Effector memory CD8-positive, alpha-beta T cell (primary cell): ENCODE results near the gene PANX2.
"Not testable (repeated sequence)": the region's sequence is repeated elsewhere in the genome, so short reads cannot be mapped to it uniquely, and the experiment has no call there.

Source experiments
- ATAC-seq: fragments of 150-1000 bp; cut with Tn5 transposase; replicated peaks from 2 replicates; pipeline ENCODE4 v1.10.0; 2021; ENCODE audit warnings: mild to moderate bottlenecking, moderate library complexity
- DNase-seq, 3 experiments: peaks; one replicate each; pipeline ENCODE4 v3.0.0; 2021
- H3K27ac Mint-ChIP-seq, 2 donors: one replicate each; pipeline ENCODE4 v1.8.0; 2022; ENCODE audit warnings: mild to moderate bottlenecking in 2 of 2, mixed read lengths in 2 of 2, moderate library complexity in 2 of 2
- H3K27me3 Mint-ChIP-seq, 2 donors: one replicate each; pipeline ENCODE4 v1.8.0; 2022; ENCODE audit warnings: mixed read lengths in 2 of 2
- H3K36me3 Mint-ChIP-seq: one replicate; pipeline ENCODE4 v1.8.0; 2022; ENCODE audit warnings: mild to moderate bottlenecking, moderate library complexity, mixed read lengths; ENCODE audit not compliant: insufficient read depth
- H3K4me1 Mint-ChIP-seq, 2 donors: one replicate each; pipeline ENCODE4 v1.8.0; 2022; ENCODE audit warnings: low read depth in 2 of 2, mixed read lengths in 2 of 2
- H3K4me3 Mint-ChIP-seq, 2 donors: one replicate each; pipeline ENCODE4 v1.8.0; 2022; ENCODE audit warnings: mild to moderate bottlenecking in 2 of 2, mixed read lengths in 2 of 2, moderate library complexity in 2 of 2
- H3K9me3 Mint-ChIP-seq, 2 donors: one replicate each; pipeline ENCODE4 v1.8.0; 2022; ENCODE audit warnings: mixed read lengths in 2 of 2

The PANX2 gene

DNA sequence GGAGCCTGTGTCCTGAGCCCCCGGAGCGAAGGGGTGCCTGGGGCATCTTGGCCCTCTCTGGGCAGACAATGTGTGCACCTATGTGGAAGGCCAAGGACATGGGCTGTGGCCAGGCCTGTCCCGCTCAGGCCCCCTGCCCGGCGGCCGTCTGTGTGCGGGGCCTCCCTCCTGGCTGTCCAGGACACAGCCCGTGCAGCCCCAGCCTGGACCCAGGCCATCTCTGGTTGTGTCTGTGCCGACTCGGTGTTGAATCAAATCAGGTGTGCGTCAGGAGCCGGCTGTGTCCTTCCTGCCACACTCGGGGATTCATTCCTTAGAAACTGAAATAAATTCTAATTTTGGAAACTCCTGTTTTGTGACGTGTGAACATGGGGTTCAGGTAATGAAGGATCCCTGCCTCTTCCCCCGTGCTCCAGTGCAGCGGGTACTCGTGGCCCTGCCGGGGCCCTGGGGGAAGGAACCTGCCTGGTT lies 28.8 kb downstream of the PANX2 start:
- ATAC-seq (no peak), DNase-seq (no peak)
- peak overlapping the region; percentile 64 to 81 for H3K27ac Mint-ChIP-seq
- no peaks in the 10 kb centered on the region for H3K9me3 Mint-ChIP-seq
- H3K27me3 Mint-ChIP-seq: no peaks in the 10 kb centered on the region
- H3K4me3 Mint-ChIP-seq: peak overlapping the region; percentile 76 to 77
- peaks cover 11 to 13% of the 10 kb centered on the region in 2 donors for H3K4me1 Mint-ChIP-seq
- H3K36me3 Mint-ChIP-seq: peaks cover 48% of the 10 kb centered on the region

- H3K36me3 Mint-ChIP-seq: peaks cover 41% of the 10 kb centered on the region
- no peak for DNase-seq
- ATAC-seq: no peak
- H3K9me3 Mint-ChIP-seq: no peaks in the 10 kb centered on the region
- H3K4me1 Mint-ChIP-seq: peaks cover 15 to 18% of the 10 kb centered on the region in 2 donors
- H3K27ac Mint-ChIP-seq: peak overlapping the region; percentile 64 to 81
- H3K4me3 Mint-ChIP-seq: peak overlapping the region; percentile 76 to 77
- H3K27me3 Mint-ChIP-seq: no peaks in the 10 kb centered on the region
Measured at GRCh38 chr22:50199829-50200460, 29.4 kb downstream of the PANX2 start.

DNA sequence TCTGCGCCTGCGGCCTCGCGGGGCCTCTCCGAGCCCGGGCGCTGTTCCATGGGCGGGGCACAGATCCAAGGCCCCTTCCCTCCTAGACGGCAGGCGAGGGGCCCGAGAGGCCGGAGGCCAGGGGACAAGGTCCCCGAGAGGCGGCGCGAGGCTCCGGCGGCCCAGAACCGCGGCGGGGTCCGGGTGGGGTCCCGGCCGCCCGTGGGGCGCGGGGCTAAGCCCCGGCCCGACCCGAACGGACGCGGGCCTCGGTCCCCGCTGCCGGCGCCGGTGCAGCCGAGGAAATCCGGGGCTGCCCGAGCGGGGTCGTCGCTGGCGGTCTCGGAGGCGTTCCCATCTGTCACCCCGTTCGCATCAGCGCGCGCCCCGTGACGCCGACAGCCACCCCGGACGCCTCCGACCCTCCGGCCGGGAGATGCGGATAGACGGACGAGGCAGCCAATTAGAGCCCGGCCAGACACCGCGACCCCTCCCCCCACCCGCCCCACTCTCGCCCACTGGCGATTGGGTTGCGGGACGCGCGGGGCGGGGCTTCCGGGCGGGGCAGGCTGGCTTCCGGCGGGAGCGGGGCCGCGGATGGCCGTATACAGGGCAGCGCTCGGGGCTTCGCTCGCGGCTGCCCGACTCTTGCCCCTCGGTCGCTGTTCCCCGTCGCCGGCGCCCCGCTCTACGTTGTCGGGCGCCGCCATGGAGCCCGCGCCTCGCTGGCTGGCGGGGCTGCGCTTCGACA lies 30.1 kb downstream of the PANX2 start, which contains the start of gene SELENOO:
SELENOO (plus strand) TSS at position 551 of the 730 bp plus-strand sequence; CDS start at position 577, 26 bp downstream.
- no peaks in the 10 kb centered on the region for H3K27me3 Mint-ChIP-seq
- peaks cover 36% of the 10 kb centered on the region for H3K36me3 Mint-ChIP-seq
- peak within 1 kb of the TSS; percentile 81 to 83 for H3K27ac Mint-ChIP-seq

GRCh38 chr22:50201191-50202129 lies 30.9 kb downstream of the PANX2 start:
- H3K4me1 Mint-ChIP-seq: peaks cover 20 to 21% of the 10 kb centered on the region in 2 donors
- peak; percentile 41 for ATAC-seq
- no peaks in the 10 kb centered on the region for H3K27me3 Mint-ChIP-seq
- peak overlapping the region; percentile 73 to 83 for H3K27ac Mint-ChIP-seq
- peaks cover 30% of the 10 kb centered on the region for H3K36me3 Mint-ChIP-seq
- H3K4me3 Mint-ChIP-seq: peak overlapping the region; percentile 77 to 78
- H3K9me3 Mint-ChIP-seq: no peaks in the 10 kb centered on the region
- no peak for DNase-seq

More for the DNA sequence above, 30.1 kb downstream of the PANX2 start, which contains the start of gene SELENOO:
- Mint-ChIP-seq H3K4me3 (peak within 1 kb of the TSS; percentile 77 to 78), H3K4me1 (peaks cover 20 to 21% of the 10 kb centered on the region in 2 donors), H3K9me3 (no peaks in the 10 kb centered on the region)
- DNase-seq (peak; percentile 85 to 86 (median 86)), ATAC-seq (peak; percentile 87)

- Mint-ChIP-seq H3K27me3 (no peaks in the 10 kb centered on the region), H3K9me3 (no peaks in the 10 kb centered on the region), H3K27ac (peak overlapping the region; percentile 73 to 83), H3K4me1 (peaks cover 20 to 21% of the 10 kb centered on the region in 2 donors), H3K36me3 (peaks cover 26% of the 10 kb centered on the region), H3K4me3 (peak overlapping the region; percentile 77 to 78)
- ATAC-seq (no peak), DNase-seq (no peak)
Measured at GRCh38 chr22:50202130-50202666, 31.7 kb downstream of the PANX2 start.

GRCh38 chr22:50203288-50203687 lies 32.8 kb downstream of the PANX2 start:
- H3K27me3 Mint-ChIP-seq: no peaks in the 10 kb centered on the region
- no peaks in the 10 kb centered on the region for H3K9me3 Mint-ChIP-seq
- DNase-seq (no peak), ATAC-seq (no peak)
- no peak overlapping the region for H3K4me3 Mint-ChIP-seq
- no peak overlapping the region for H3K27ac Mint-ChIP-seq
- H3K36me3 Mint-ChIP-seq: peaks cover 33% of the 10 kb centered on the region
- peaks cover 20 to 21% of the 10 kb centered on the region in 2 donors for H3K4me1 Mint-ChIP-seq

DNA sequence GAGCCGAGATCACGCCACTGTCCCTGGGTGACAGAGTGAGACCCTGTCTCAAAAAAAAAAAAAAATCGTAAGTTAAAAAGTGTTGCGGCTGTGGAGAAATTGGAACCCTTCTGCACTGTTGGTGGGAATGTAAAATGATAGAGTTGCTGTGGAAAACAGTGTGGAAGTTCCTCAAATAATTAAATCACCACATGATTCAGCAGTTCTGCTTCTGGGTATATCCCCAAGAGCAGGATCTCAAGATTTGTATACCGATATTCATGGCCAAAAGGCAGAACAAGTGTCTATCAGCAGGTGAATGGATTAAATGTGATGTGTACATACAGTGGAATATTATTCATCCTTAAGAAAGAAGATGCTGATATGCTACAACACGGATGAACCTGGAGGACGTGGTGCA lies 34.0 kb downstream of the PANX2 start:
- DNase-seq (no peak), ATAC-seq (no peak)
- H3K9me3 Mint-ChIP-seq: no peaks in the 10 kb centered on the region
- peaks cover 30% of the 10 kb centered on the region for H3K36me3 Mint-ChIP-seq
- H3K27ac Mint-ChIP-seq: peak overlapping the region; percentile 3 to 88
- no peaks in the 10 kb centered on the region for H3K27me3 Mint-ChIP-seq
- H3K4me3 Mint-ChIP-seq: no peak overlapping the region
- peaks cover 19 to 20% of the 10 kb centered on the region in 2 donors for H3K4me1 Mint-ChIP-seq

DNA sequence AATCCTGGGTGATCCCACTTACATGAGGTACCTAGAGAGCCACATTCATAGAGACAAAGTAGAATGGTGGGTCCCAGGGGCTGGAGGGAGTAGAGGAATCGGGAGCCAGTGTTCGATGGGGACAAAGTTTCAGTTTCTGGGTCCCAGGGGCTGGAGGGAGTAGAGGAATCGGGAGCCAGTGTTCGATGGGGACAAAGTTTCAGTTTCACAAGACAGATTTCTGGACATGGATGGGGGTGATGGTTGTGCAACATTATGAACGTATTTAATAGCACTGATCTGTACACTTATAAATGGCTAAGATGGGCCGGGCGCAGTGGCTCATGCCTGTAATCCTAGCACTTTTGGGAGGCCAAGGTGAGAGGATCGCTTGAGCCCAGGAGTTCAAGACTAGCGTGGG lies 34.5 kb downstream of the PANX2 start:
- DNase-seq, ATAC-seq, H3K27me3 Mint-ChIP-seq, H3K9me3 Mint-ChIP-seq, H3K4me3 Mint-ChIP-seq: not testable (repeated sequence)
- Mint-ChIP-seq H3K4me1 (peaks cover 18 to 24% of the 10 kb centered on the region in 2 donors), H3K36me3 (peaks cover 32% of the 10 kb centered on the region), H3K27ac (peak overlapping the region; percentile 3 to 88)

- Mint-ChIP-seq H3K36me3 (peaks cover 35% of the 10 kb centered on the region), H3K27me3 (no peaks in the 10 kb centered on the region), H3K4me3 (no peak overlapping the region), H3K9me3 (no peaks in the 10 kb centered on the region), H3K4me1 (peaks cover 18 to 26% of the 10 kb centered on the region in 2 donors), H3K27ac (peak overlapping the region in 1 of 2 donors; percentile 49)
- DNase-seq (no peak), ATAC-seq (no peak)
Measured at GRCh38 chr22:50205781-50206569, 35.4 kb downstream of the PANX2 start.

- H3K36me3 Mint-ChIP-seq: peaks cover 35% of the 10 kb centered on the region
- H3K9me3 Mint-ChIP-seq: no peaks in the 10 kb centered on the region
- H3K4me3 Mint-ChIP-seq: no peak overlapping the region
- peak overlapping the region in 1 of 2 donors; percentile 49 for H3K27ac Mint-ChIP-seq
- peaks cover 18 to 25% of the 10 kb centered on the region in 2 donors for H3K4me1 Mint-ChIP-seq
- no peak for DNase-seq
- no peak for ATAC-seq
- no peaks in the 10 kb centered on the region for H3K27me3 Mint-ChIP-seq
Measured at GRCh38 chr22:50206599-50206998, 36.1 kb downstream of the PANX2 start.

- H3K36me3 Mint-ChIP-seq: peaks cover 37% of the 10 kb centered on the region
- H3K4me3 Mint-ChIP-seq: no peak overlapping the region
- ATAC-seq: no peak
- H3K4me1 Mint-ChIP-seq: peaks cover 15 to 19% of the 10 kb centered on the region in 2 donors
- H3K9me3 Mint-ChIP-seq: no peaks in the 10 kb centered on the region
- no peak for DNase-seq
- H3K27ac Mint-ChIP-seq: peak overlapping the region in 1 of 2 donors; percentile 76
- H3K27me3 Mint-ChIP-seq: no peaks in the 10 kb centered on the region
Measured at GRCh38 chr22:50207383-50208140, 37.0 kb downstream of the PANX2 start.
